Stimulated activated CD8-positive, alpha-beta memory T cell treated with anti-CD3 and anti-CD28 coated beads, Interleukin-15, amount 100 ng/mL, for 1 hour (primary cell): ENCODE data around the gene NR1H3.
"Not testable (repeated sequence)": the region's sequence is repeated elsewhere in the genome, so short reads cannot be mapped to it uniquely, and the experiment has no call there.

ENCODE experiments used
- DNase-seq: peaks from one replicate; pipeline ENCODE4 v3.0.0-alpha.2; 2020; ENCODE audit warnings: low read depth

Gene NR1H3

GRCh38 chr11:47306484-47306844 lies 48.7 kb downstream of the NR1H3 start:
- no peak for DNase-seq

DNA sequence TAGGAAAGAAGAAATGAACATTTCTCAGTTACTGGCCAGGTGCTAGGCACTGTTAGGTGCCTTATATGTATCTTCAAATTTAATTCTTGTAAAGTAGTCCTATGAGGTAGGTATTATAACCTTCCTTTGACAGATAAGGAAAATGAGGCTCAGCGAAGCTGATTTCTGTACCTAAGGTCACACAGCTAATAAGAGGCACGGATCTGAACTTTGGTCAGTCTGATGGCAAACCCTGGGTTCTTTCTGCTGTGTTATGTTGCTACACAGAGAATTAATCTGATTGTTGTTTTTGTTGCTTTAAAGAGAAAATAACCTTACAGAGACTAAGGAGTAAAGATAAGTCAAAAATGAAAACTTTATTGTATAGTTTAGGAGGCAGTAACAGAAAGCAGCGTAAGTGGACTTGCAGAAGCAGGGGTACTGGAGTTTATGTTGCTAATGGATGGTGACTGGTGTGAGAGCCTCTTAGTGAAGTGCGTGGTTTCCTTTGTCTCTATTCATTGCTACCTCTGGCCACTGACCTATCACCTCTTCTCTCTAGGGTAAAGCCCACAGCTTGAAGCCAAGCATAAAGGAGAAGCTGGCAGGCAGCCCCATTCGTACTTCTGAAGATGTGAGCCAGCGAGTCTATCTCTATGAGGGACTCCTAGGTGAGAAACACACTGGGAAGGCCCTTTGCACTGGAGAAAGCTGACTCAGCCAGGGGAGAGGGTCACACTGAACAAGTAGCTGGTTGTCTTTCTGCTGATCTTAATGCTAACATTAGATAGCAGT lies 50.4 kb downstream of the NR1H3 start:
- DNase-seq = no peak

- no peak for DNase-seq
Measured at GRCh38 chr11:47314992-47315391, 57.2 kb downstream of the NR1H3 start.

DNA sequence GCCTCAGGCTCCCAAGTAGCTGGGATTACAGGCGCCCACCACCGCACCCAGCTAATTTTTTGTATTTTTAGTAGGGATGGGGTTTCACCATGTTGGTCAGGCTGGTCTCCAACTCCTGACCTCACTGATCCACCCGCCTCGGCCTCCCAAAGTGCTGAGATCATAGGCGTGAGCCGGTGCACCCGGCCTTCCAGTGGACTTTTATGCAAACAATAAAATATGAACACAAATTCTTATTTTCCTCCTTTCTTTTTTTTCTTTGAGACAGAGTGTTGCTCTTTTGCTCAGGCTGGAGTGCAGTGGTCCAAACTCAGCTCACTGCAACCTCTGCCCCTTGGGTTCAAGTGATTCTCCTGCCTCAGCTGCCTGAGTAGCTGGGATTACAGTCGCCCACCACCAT lies 58.7 kb downstream of the NR1H3 start:
- DNase-seq = not testable (repeated sequence)

DNA sequence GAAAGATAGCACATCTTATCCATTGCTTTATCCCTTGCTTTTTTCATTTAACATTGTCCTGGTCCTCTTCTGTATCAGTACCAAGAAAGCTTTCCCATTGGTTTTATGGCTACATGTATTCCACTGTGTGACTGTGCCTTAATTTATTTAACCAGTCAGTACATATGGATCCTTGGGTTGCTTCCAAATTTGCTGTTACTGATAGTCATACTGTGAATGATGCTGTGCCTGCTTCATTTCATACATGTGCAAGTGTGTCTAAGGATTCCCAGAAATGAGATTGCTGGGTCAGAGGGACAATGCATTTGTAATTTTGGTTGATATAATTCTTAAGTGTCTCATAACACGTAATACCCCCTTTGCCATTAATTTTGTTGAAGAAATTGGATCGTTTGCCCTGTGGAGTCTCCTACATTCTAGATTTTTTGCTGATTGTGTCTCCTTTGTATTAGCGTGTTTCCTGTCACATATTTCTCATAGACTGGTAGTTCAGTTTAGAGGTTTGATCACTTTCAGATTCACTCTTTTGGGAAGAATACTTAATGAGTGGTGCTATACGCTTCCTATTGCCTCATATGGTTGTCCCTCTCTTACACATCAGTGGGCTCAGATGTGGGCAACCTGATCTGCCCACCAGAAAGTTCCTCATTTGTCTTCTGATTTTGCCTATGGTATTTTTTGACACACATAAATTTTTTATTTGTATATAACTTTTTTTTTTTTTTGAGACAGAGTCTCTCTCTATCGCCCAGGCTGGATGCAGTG lies 59.5 kb downstream of the NR1H3 start:
- DNase-seq = no peak

- no peak for DNase-seq
Measured at GRCh38 chr11:47318166-47318565, 60.4 kb downstream of the NR1H3 start.
